H9 (cell line): ENCODE measurements around the gene GSTM3. TPM values are rescaled to one million over a fixed set of nuclear protein-coding genes. Genes with fewer than 3 reads are reported as not detected.

ENCODE experiments used
- DNase-seq: peaks from one replicate; pipeline ENCODE4 v3.0.0-alpha.2; 2017
- H2AFZ ChIP-seq: one replicate; pipeline ENCODE4 v1.6.1; 2013; ENCODE audit warnings: mild to moderate bottlenecking, low read length, control low read depth, moderate library complexity
- H2AK5ac ChIP-seq: 2 replicates; pipeline ENCODE4 v1.6.1; 2013; ENCODE audit warnings: low read length, control low read depth, mixed read lengths; ENCODE audit not compliant: insufficient read length
- H2BK120ac ChIP-seq: one replicate; pipeline ENCODE4 v1.6.1; 2013; ENCODE audit warnings: low read depth, mild to moderate bottlenecking, low read length, control low read depth, inconsistent platforms; ENCODE audit not compliant: poor library complexity, severe bottlenecking
- H2BK12ac ChIP-seq: 2 replicates; pipeline ENCODE4 v1.6.1; 2013; ENCODE audit warnings: low read length, control low read depth, mixed read lengths, low read depth; ENCODE audit not compliant: insufficient read length
- H2BK15ac ChIP-seq: 2 replicates; pipeline ENCODE4 v1.6.1; 2013; ENCODE audit warnings: low read depth, low read length, control low read depth
- H2BK20ac ChIP-seq: one replicate; pipeline ENCODE4 v1.6.1; 2013; ENCODE audit warnings: low read depth, mild to moderate bottlenecking, low read length, control low read depth, inconsistent platforms; ENCODE audit not compliant: poor library complexity, severe bottlenecking
- H2BK5ac ChIP-seq: 2 replicates; pipeline ENCODE4 v1.6.1; 2013; ENCODE audit warnings: low read length, control low read depth, mixed read lengths; ENCODE audit not compliant: insufficient read length
- H3K14ac ChIP-seq: 2 replicates; pipeline ENCODE4 v1.6.1; 2013; ENCODE audit warnings: low read length, control low read depth; ENCODE audit not compliant: insufficient read depth
- H3K18ac ChIP-seq: 2 replicates; pipeline ENCODE4 v1.6.1; 2013; ENCODE audit warnings: low read depth, mild to moderate bottlenecking, mixed read lengths, low read length, control low read depth; ENCODE audit not compliant: insufficient read length
- H3K23ac ChIP-seq: 2 replicates; pipeline ENCODE4 v1.6.1; 2013; ENCODE audit warnings: low read length, control low read depth, mixed read lengths, low read depth; ENCODE audit not compliant: insufficient read length
- H3K23me2 ChIP-seq: 2 replicates; pipeline ENCODE4 v1.6.1; 2013; ENCODE audit warnings: low read depth, mild to moderate bottlenecking, mixed read lengths, low read length, control low read depth; ENCODE audit not compliant: insufficient read length, poor library complexity, severe bottlenecking
- H3K27ac ChIP-seq: 2 replicates; pipeline ENCODE4 v1.5.1; 2013; ENCODE audit warnings: low read length, control low read depth, mixed read lengths, low read depth; ENCODE audit not compliant: insufficient read length
- H3K27me3 ChIP-seq: 2 replicates; pipeline ENCODE4 v1.6.1; 2013; ENCODE audit warnings: low read length, control low read depth, inconsistent platforms; ENCODE audit not compliant: insufficient read depth
- H3K4ac ChIP-seq: 2 replicates; pipeline ENCODE4 v1.6.1; 2013; ENCODE audit warnings: low read depth, mild to moderate bottlenecking, control low read depth, inconsistent platforms, low read length, moderate library complexity
- H3K4me1 ChIP-seq: 2 replicates; pipeline ENCODE4 v1.6.1; 2013; ENCODE audit warnings: low read length, control low read depth, inconsistent platforms; ENCODE audit not compliant: insufficient read depth
- H3K4me2 ChIP-seq: 2 replicates; pipeline ENCODE4 v1.6.1; 2013; ENCODE audit warnings: low read length, control low read depth, mixed read lengths; ENCODE audit not compliant: insufficient read length, insufficient read depth
- H3K56ac ChIP-seq: 2 replicates; pipeline ENCODE4 v1.6.1; 2013; ENCODE audit warnings: low read depth, mild to moderate bottlenecking, mixed read lengths, low read length, control low read depth; ENCODE audit not compliant: insufficient read length
- H3K79me1 ChIP-seq: 2 replicates; pipeline ENCODE4 v1.6.1; 2013; ENCODE audit warnings: low read depth, mild to moderate bottlenecking, moderate library complexity, low read length, control low read depth, inconsistent platforms; ENCODE audit not compliant: insufficient read depth, poor library complexity, severe bottlenecking
- H3K79me2 ChIP-seq: 2 replicates; pipeline ENCODE4 v1.6.1; 2013; ENCODE audit warnings: low read length, control low read depth, inconsistent platforms; ENCODE audit not compliant: insufficient read depth
- H3K9ac ChIP-seq: 2 replicates; pipeline ENCODE4 v1.6.1; 2013; ENCODE audit warnings: low read length, control low read depth, mixed read lengths; ENCODE audit not compliant: insufficient read length; ENCODE audit errors: extremely low read depth
- H3K9me3 ChIP-seq: one replicate; pipeline ENCODE4 v1.6.1; 2013; ENCODE audit warnings: low read depth, low read length, inconsistent platforms; ENCODE audit not compliant: control insufficient read depth
- H3T11ph ChIP-seq: one replicate; pipeline ENCODE4 v1.6.1; 2013; ENCODE audit warnings: mild to moderate bottlenecking, low read length, control low read depth, inconsistent platforms
- H4K20me1 ChIP-seq: one replicate; pipeline ENCODE4 v1.6.1; 2013; ENCODE audit not compliant: control insufficient read depth, insufficient read length, insufficient read depth
- H4K5ac ChIP-seq: 2 replicates; pipeline ENCODE4 v1.6.1; 2013; ENCODE audit warnings: low read depth, mild to moderate bottlenecking, mixed read lengths, low read length, control low read depth; ENCODE audit not compliant: insufficient read length
- H4K8ac ChIP-seq: replicated peaks from 2 replicates; pipeline ENCODE4 v1.6.1; 2013; ENCODE audit warnings: low read length, control low read depth, mixed read lengths, low read depth; ENCODE audit not compliant: insufficient read length
- H4K91ac ChIP-seq: 2 replicates; pipeline ENCODE4 v1.6.1; 2013; ENCODE audit warnings: low read depth, mild to moderate bottlenecking, moderate library complexity, mixed read lengths, low read length, control low read depth; ENCODE audit not compliant: insufficient read length
- H3K27ac Mint-ChIP-seq, 3 experiments: 2 replicates in 2 of 3; 3 replicates in 1 of 3; pipeline ENCODE4 v1.8.0; 2020 to 2021; ENCODE audit warnings: mixed read lengths in 3 of 3, mild to moderate bottlenecking in 1 of 3, moderate library complexity in 1 of 3
- H3K27me3 Mint-ChIP-seq: 2 replicates; pipeline ENCODE4 v1.8.0; 2021; ENCODE audit warnings: low read depth, mild to moderate bottlenecking, moderate library complexity, mixed read lengths
- H3K36me3 Mint-ChIP-seq, 3 experiments: 2 replicates in 2 of 3; 3 replicates in 1 of 3; pipeline ENCODE4 v1.8.0; 2020 to 2021; ENCODE audit warnings: low read depth in 3 of 3, mixed read lengths in 3 of 3; ENCODE audit not compliant: insufficient read depth in 1 of 3
- H3K4me1 Mint-ChIP-seq, 2 experiments: 2 replicates each; pipeline ENCODE4 v1.8.0; 2020; ENCODE audit warnings: mixed read lengths in 2 of 2
- H3K4me3 Mint-ChIP-seq, 2 experiments: 2 replicates in 1 of 2; 3 replicates in 1 of 2; pipeline ENCODE4 v1.8.0; 2020 to 2021; ENCODE audit warnings: mild to moderate bottlenecking in 2 of 2, mixed read lengths in 2 of 2, moderate library complexity in 1 of 2
- H3K9me3 Mint-ChIP-seq, 2 experiments: 2 replicates in 1 of 2; 3 replicates in 1 of 2; pipeline ENCODE4 v1.8.0; 2020; ENCODE audit warnings: mild to moderate bottlenecking in 2 of 2, mixed read lengths in 2 of 2, moderate library complexity in 1 of 2
- WGBS: extraction: QIAGEN DNeasy Blood & Tissue Kit; methylation state at CpG from one replicate; pipeline ENCODE4 v1.1.7; 2013; ENCODE audit warnings: missing lambda C conversion rate, low lambda C conversion rate, mixed read lengths; ENCODE audit not compliant: insufficient read length; ENCODE audit errors: extremely low coverage; 5-methylcytosine and 5-hydroxymethylcytosine counted together
- total RNA-seq: library from RNA; stranded (reverse); gene quantifications from 2 replicates; pipeline ENCODE4 v1.2.1, GENCODE V29; 2021
- TF ChIP-seq, protein P1 (sequence below): fragments of 200-600 bp; sonication (generic); conservative IDR thresholded peaks from 3 replicates; pipeline ENCODE4 v1.8.0; 2021; ENCODE audit warnings: antibody characterized with exemption, mild to moderate bottlenecking

The GSTM3 gene
- total RNA-seq, 1 experiment from 2014 or later = 3.5 TPM

DNA sequence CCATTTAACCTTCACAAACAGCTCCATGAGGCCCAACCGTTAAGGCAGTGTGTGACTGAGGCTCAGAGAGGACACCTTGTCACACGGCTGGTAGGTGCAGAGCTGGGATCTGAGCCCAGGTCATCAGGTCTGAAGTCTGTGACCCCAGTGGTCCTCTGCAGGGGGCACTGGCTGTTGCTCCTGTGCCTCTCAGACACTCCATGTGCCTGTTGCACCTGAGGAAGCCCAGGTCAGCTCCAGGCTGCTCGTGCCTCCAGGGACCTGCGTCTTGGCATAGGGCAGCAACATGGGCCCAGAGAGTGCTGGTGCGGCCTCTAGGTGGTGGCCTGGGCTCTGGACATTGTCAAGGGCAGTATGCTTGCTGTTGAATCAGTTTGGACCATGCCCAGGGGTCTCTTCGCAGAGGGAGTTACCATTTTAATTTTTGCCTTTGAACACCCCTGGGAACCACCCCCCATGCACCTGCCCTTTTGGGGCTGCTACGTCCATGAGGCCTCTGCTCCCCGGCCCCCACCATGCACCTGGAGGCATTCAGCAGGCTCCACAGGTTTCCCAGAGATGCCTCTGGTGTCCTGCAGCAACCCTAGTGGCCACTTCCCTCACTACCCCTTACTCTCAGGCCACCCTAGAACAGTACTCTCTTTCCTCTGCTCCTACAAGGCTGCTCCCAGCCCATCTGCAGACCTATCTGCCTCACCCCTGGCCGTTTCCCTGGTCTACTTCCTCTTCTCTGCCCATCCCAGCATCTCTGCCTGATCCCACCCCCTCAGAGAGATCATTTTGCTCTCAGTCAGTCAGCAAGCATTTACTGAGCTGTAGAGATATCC, 48.1 kb upstream of the GSTM3 start:
- no peaks in the 10 kb centered on the region for H3K79me1 ChIP-seq
- H3K9ac ChIP-seq = no peak overlapping the region
- no peak overlapping the region for H3K27ac ChIP-seq
- no CpG with 5 or more reads among the region's 9 CpGs for WGBS
- no peak overlapping the region for H4K91ac ChIP-seq
- H3K27ac Mint-ChIP-seq = peak overlapping the region; percentile 21 to 85 (median 25); a peak in 1 of 7 replicates
- no peak overlapping the region for H2BK20ac ChIP-seq
- H2BK5ac ChIP-seq = no peak overlapping the region
- H3K18ac ChIP-seq = no peak overlapping the region
- no peaks in the 10 kb centered on the region for H3K9me3 ChIP-seq
- H3K4me3 Mint-ChIP-seq = no peak overlapping the region
- no peak overlapping the region for H2BK15ac ChIP-seq
- peaks cover under 1% of the 10 kb centered on the region for H3K27me3 Mint-ChIP-seq
- no peak overlapping the region for H3K4ac ChIP-seq
- no peak overlapping the region for H3K56ac ChIP-seq
- H2BK12ac ChIP-seq = no peak overlapping the region
- H3K9me3 Mint-ChIP-seq = no peaks in the 10 kb centered on the region
- peaks cover 36 to 41% of the 10 kb centered on the region in 2 experiments for H3K4me1 Mint-ChIP-seq
- no peaks in the 10 kb centered on the region; a peak in 1 of 7 replicates for H3K36me3 Mint-ChIP-seq
- no peak overlapping the region for H4K5ac ChIP-seq
- H4K20me1 ChIP-seq = no peaks in the 10 kb centered on the region
- DNase-seq = peak; percentile 78
- H3K14ac ChIP-seq = no peak overlapping the region
- H3T11ph ChIP-seq = no peak overlapping the region
- TF ChIP-seq, protein P1, sequence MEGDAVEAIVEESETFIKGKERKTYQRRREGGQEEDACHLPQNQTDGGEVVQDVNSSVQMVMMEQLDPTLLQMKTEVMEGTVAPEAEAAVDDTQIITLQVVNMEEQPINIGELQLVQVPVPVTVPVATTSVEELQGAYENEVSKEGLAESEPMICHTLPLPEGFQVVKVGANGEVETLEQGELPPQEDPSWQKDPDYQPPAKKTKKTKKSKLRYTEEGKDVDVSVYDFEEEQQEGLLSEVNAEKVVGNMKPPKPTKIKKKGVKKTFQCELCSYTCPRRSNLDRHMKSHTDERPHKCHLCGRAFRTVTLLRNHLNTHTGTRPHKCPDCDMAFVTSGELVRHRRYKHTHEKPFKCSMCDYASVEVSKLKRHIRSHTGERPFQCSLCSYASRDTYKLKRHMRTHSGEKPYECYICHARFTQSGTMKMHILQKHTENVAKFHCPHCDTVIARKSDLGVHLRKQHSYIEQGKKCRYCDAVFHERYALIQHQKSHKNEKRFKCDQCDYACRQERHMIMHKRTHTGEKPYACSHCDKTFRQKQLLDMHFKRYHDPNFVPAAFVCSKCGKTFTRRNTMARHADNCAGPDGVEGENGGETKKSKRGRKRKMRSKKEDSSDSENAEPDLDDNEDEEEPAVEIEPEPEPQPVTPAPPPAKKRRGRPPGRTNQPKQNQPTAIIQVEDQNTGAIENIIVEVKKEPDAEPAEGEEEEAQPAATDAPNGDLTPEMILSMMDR = peak; percentile 65
- no peak overlapping the region for H3K23ac ChIP-seq
- H2BK120ac ChIP-seq = no peak overlapping the region
- H3K27me3 ChIP-seq = no peaks in the 10 kb centered on the region
- H2AK5ac ChIP-seq = no peak overlapping the region
- no peak overlapping the region for H3K4me2 ChIP-seq
- H3K4me1 ChIP-seq = peaks cover 6% of the 10 kb centered on the region; the same call in 1 of the 2 replicates
- H4K8ac ChIP-seq = no peak overlapping the region
- no peak overlapping the region for H2AFZ ChIP-seq
- no peaks in the 10 kb centered on the region for H3K79me2 ChIP-seq
- no peaks in the 10 kb centered on the region for H3K23me2 ChIP-seq
